NK-92 treated with Interleukin-12 subunit alpha and Interleukin-12 subunit beta, amount 100 ng/mL, for 24 hours (cell line): ENCODE data around the gene RPS6KA1.
"Not testable (repeated sequence)": the region's sequence is repeated elsewhere in the genome, so short reads cannot be mapped to it uniquely, and the experiment has no call there.

Experiments
- DNase-seq: peaks from one replicate; lab custom pipeline; 2025; lab: John Stamatoyannopoulos, UW

RPS6KA1 gene

GRCh38 chr1:26554781-26555180, 25.2 kb downstream of the RPS6KA1 start:
- no peak for DNase-seq

- DNase-seq, result no peak
Observed at GRCh38 chr1:26555550-26555981, 26.0 kb downstream of the RPS6KA1 start.

- no peak for DNase-seq
Observed at GRCh38 chr1:26556111-26556510, 26.6 kb downstream of the RPS6KA1 start.

GRCh38 chr1:26557008-26557407, 27.4 kb downstream of the RPS6KA1 start:
- no peak for DNase-seq

GRCh38 chr1:26558685-26559048, 29.1 kb downstream of the RPS6KA1 start:
- DNase-seq, result no peak

GRCh38 chr1:26560403-26560780, 30.8 kb downstream of the RPS6KA1 start:
- DNase-seq, result no peak

GRCh38 chr1:26570287-26570686, 40.7 kb downstream of the RPS6KA1 start:
- DNase-seq, result no peak

GRCh38 chr1:26571381-26571780, 41.8 kb downstream of the RPS6KA1 start:
- DNase-seq, result no peak

- no peak for DNase-seq
Observed at GRCh38 chr1:26574018-26574417, 44.5 kb downstream of the RPS6KA1 start.

GRCh38 chr1:26574719-26575251, 45.2 kb downstream of the RPS6KA1 start:
- no peak for DNase-seq

GRCh38 chr1:26575348-26575747, 45.8 kb downstream of the RPS6KA1 start:
- DNase-seq, result no peak

GRCh38 chr1:26578167-26578566, 48.6 kb downstream of the RPS6KA1 start:
- DNase-seq, result no peak

- no peak for DNase-seq
Observed at GRCh38 chr1:26579681-26580111, 50.1 kb downstream of the RPS6KA1 start.

GRCh38 chr1:26580116-26580515, 50.6 kb downstream of the RPS6KA1 start:
- no peak for DNase-seq

GRCh38 chr1:26581287-26581651, 51.7 kb downstream of the RPS6KA1 start:
- DNase-seq, result no peak

- no peak for DNase-seq
Observed at GRCh38 chr1:26582053-26582835, 52.7 kb downstream of the RPS6KA1 start.

- DNase-seq, result peak; percentile 47
Observed at GRCh38 chr1:26582836-26583460, 53.4 kb downstream of the RPS6KA1 start.

- no peak for DNase-seq
Observed at GRCh38 chr1:26583646-26584485, 54.3 kb downstream of the RPS6KA1 start.

- DNase-seq, result not testable (repeated sequence)
Observed at GRCh38 chr1:26584588-26584987, 55.0 kb downstream of the RPS6KA1 start.

GRCh38 chr1:26585471-26585870, 55.9 kb downstream of the RPS6KA1 start:
- no peak for DNase-seq

- DNase-seq, result no peak
Observed at GRCh38 chr1:26593385-26593784, 63.8 kb downstream of the RPS6KA1 start.

- DNase-seq, result not testable (repeated sequence)
Observed at GRCh38 chr1:26594593-26594992, 65.0 kb downstream of the RPS6KA1 start.
